ENCODE measurements around the gene ARTN. TPM values are rescaled to one million over a fixed set of nuclear protein-coding genes. Genes with fewer than 3 reads are reported as not detected.

ARTN gene
- total RNA-seq, 4 donors from 2014 or later = 0.19 to 0.72 (median 0.63) TPM; not detected in 1

DNA sequence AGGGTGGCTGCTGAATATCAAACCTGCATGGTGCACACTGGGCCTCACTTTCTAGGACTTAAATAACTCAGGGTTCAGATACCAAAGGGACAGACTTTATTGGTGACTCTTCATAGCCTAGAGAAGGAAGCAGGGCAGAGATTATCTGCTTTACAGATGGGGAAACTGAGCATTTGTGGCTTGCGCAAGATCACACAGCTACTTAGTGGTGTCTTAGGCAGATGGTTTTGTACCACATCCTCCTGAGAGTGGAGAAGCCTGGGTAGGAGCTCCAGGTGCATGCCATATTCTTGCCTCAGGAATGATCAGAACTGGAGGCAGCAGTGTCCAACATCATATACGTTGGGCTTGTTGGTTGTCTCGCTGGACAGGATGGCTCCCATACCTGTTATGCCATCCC is 29.4 kb downstream of the ARTN start:
- ATAC-seq (ENCODE audit: low FRiP score) = no peak
- TF ChIP-seq, protein P1, sequence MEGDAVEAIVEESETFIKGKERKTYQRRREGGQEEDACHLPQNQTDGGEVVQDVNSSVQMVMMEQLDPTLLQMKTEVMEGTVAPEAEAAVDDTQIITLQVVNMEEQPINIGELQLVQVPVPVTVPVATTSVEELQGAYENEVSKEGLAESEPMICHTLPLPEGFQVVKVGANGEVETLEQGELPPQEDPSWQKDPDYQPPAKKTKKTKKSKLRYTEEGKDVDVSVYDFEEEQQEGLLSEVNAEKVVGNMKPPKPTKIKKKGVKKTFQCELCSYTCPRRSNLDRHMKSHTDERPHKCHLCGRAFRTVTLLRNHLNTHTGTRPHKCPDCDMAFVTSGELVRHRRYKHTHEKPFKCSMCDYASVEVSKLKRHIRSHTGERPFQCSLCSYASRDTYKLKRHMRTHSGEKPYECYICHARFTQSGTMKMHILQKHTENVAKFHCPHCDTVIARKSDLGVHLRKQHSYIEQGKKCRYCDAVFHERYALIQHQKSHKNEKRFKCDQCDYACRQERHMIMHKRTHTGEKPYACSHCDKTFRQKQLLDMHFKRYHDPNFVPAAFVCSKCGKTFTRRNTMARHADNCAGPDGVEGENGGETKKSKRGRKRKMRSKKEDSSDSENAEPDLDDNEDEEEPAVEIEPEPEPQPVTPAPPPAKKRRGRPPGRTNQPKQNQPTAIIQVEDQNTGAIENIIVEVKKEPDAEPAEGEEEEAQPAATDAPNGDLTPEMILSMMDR (IDR thresholded peaks at IDR 0.05) = no peak
- no peak for DNase-seq (ENCODE audit: low spot score)

DNA sequence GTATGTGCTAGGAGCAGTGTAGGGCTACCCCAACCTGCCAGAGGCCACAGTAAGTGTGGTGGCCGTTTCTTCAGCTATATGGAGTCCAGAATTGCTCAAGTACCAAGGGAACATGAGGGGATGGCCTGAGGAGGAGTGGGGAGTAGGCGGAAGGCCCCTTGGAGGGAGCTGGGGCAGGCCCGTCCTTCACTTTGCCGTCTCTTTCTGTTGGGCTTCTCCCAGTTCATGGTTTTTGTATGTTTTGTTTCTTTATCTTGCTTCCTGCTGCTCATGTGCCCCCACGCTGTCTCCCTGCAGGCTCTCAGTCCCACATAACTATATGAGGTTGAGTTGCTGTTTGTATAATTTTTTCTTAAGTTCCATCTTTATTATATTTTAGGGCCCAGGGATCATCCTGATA is 30.3 kb downstream of the ARTN start:
- no peak for ATAC-seq (ENCODE audit: low FRiP score)
- TF ChIP-seq, protein P1 (IDR thresholded peaks at IDR 0.05) = no peak
- DNase-seq (ENCODE audit: low spot score) = no peak

DNA sequence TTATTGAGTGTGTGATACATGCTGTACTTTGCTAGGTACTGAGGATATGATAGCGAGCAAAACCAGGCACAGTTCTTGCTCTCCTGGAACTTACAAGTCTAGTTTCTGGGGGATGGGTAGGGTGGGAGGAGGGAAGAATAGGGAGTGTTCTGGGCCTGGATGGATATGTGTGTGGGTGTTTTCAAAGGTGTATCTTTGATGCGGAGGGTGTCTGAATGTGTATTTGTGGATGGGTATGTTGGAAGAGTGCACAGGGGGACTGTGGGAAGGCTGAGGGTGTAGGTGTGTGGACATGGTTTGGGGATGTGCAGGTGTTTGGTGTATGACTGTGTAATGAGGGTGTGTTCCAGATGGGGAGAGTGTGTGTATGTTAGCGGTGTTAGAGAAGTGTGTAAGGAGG is 31.7 kb downstream of the ARTN start:
- TF ChIP-seq, protein P1 (IDR thresholded peaks at IDR 0.05) = no peak
- ATAC-seq (ENCODE audit: low FRiP score) = no peak

DNA sequence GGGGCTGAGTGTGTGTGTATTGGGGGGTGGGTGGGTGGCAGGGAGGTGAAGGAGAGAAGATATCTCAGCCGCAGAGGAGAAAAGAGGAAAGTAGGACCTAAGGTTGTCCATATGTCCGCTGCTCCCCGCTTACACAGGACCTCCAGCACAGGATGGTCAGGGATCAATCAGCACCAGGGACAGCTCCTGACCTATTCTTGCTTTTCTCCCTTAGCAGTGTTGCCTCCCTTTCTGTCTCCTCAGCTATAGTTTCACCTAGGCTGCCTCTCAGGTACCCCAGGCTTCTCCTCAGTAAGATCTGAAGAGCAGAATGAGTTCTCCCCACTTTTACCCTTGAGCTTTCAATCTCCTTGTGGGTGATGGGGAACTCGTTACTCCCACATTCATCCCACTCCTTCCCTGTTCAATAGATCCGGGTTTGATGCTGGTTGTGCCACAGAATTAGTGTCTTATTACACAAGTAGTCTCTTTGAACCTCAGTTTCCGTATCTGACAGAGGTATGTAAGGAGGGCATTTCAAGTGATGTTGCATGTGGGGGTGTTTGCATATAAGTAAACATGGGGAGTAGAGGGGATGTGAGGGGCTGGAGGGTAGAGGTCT is 34.8 kb downstream of the ARTN start:
- TF ChIP-seq, protein P1 (IDR thresholded peaks at IDR 0.05) = no peak

More for the DNA sequence above, 31.7 kb downstream of the ARTN start:
- DNase-seq (ENCODE audit: low spot score) = no peak

DNA sequence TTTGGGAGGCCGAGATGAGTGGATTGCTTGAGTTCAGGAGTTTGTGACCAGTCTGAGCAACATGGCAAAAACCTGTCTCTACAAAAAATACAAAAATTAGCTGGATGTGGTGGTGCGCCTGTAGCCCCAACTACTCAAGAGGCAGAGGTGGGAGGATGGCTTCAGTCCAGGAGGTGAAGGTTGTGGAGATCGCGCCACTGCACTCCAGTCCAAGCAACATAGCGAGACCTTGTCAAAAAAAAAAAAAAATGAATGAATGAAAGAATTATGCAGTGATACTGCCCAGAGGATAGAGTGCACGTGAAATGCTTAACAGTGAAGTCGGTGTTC is 35.8 kb downstream of the ARTN start:
- TF ChIP-seq, protein P1 (IDR thresholded peaks at IDR 0.05) = no peak
- DNase-seq (ENCODE audit: low spot score) (no peak), ATAC-seq (ENCODE audit: low FRiP score) (no peak)

More for the DNA sequence above, 34.8 kb downstream of the ARTN start:
- ATAC-seq (ENCODE audit: low FRiP score) (no peak), DNase-seq (ENCODE audit: low spot score) (no peak)

DNA sequence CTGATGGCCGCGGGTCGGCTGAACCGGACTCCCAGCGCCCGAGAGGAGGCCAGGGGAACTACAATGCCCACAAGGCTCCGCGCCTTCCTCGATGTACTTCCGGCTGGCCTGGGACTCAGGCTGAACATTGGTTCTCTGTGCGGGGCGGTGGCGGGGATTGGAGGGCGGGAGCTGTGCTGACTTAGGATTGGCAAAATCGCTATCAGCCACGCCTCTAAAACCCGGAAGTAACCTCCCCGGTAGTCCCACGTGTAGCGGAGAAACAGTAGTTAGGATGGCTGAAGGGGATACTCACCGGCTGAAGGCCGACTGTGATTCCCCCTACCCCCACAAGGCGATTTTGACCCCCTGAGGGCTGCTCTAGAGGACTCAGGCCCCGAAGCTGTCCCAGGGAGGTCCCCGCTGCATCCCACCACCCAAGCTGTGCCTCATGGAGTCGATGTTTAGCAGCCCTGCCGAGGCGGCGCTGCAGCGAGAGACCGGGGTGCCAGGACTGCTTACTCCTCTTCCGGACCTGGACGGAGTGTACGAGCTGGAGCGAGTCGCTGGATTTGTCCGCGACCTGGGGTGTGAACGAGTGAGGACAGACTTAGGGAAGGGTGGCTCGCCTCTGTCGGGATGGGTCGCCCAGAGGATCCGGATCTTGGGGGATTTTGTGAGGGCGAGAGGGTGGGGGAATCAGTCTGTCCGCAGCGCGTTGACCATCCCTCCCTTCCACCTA is 36.3 kb downstream of the ARTN start, which contains the start of gene DPH2:
Gene DPH2, plus strand, starts transcription at position 265 of the 721 bp plus-strand sequence. Its CDS starts 166 bp downstream, at position 431.
- peak; percentile 94 for ATAC-seq (ENCODE audit: low FRiP score)
- TF ChIP-seq, protein P1 (IDR thresholded peaks at IDR 0.05) = no peak

DNA sequence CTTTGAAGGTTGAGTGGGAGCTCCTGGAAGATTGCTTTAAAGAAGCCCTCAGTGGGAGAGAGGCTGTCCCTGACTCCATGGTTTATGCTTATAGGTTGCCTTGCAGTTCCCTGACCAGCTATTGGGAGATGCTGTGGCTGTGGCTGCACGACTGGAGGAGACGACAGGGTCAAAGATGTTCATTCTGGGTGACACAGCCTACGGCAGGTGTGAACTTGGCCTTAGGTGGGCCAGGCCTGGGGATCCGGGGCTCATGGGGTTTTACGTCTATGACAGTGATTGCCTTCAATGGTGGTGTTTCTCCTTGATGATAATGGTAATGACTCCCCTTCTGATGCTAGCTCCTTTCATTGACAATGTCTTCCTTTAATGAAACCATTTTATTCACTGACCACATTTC is 36.9 kb downstream of the ARTN start:
- TF ChIP-seq, protein P1 (IDR thresholded peaks at IDR 0.05) = no peak
- no peak for DNase-seq (ENCODE audit: low spot score)
- ATAC-seq (ENCODE audit: low FRiP score) = no peak

More for the DNA sequence above, 36.3 kb downstream of the ARTN start, which contains the start of gene DPH2:
- DNase-seq (ENCODE audit: low spot score) = peak; percentile 88
